Adipose tissue (tissue), 3 donors: ENCODE data around the gene SNX8. TPM values are rescaled to one million over a fixed set of nuclear protein-coding genes. Genes with fewer than 3 reads are reported as not detected.

Experiments used
- H3K27ac ChIP-seq: one replicate; pipeline ENCODE4 v1.5.1; 2013; ENCODE audit warnings: low read depth, low read length
- WGBS, 3 donors: extraction: QIAGEN DNeasy Blood & Tissue Kit; methylation state at CpG; one replicate each; pipeline ENCODE4 v1.1.7; 2013; 5-methylcytosine and 5-hydroxymethylcytosine counted together
- polyA plus RNA-seq, 3 donors: library from polyadenylated mRNA; stranded (reverse); fragments of 200-250 nt; gene quantifications; one replicate each; pipeline ENCODE4 v1.2.3, GENCODE V29; 2013
- donor health status: healthy with polysubstance abuse.
- donor health status: Bipolar disorder and iron deficiency.
- donor health status: healthy.

SNX8 gene
- polyA plus RNA-seq, 3 donors: 11.8 to 44.0 (median 26.2) TPM

DNA sequence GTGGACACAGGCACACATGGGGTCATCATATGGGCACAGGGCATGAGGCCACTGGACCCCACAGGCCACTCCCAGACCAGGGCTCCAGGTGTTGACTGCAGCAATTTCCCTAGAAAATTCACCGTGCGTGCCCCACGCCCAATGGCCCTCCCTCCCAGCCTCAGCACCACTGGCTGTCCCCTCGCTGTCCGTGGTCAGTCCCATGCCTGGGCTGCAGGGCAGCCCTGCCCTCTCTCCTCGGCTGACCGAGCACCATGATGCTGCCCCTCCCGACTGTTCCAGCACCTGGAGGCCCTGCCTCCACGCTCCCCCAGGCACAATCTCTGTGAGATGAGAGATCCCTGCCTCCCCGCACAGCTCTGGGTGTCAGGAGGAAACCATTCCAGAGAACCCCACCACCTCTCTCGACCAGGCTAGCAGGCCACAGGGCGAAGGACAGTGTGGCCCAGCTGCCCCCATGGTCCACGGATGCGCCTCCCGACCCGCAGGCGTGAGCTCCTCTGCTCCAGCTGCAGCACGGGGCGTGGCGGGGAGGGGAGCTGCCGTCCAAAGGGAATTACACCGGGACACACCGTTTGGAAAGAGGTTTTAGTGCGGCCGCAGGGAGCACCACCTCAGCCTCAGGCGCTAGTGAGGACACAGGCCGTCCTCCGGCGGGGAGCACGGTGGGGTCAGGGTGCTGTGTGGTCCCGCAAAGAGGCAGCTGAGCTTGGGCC lies 59.7 kb downstream of the SNX8 start:
- H3K27ac ChIP-seq: no peak overlapping the region
- 93% methylated on average over 28 to 31 of the region's 31 CpGs for WGBS, 3 donors

GRCh38 chr7:2253525-2254244 lies 60.6 kb downstream of the SNX8 start:
- WGBS, 3 donors: 93 to 94% (median 93%) methylated on average over 32 of the region's 32 CpGs
- H3K27ac ChIP-seq: no peak overlapping the region

DNA sequence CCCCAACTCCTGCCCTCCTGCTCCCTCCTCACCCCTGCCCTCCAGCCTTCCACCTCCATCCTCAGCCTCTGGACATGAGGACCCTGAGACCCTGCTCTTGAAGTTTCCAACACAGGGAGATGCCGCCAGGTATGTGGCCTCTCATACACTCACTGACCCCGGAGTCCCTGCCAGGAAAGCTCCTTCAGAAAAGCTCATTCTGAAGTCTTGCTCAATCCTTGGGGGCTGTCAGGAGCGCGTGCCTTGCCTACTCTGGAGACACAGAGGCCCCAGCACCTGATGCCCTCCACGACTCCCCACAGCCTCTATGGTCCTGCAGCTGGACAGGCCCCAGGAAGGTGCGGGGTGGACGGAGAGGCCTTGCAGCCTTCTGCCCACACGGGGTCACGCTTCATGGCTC lies 61.2 kb downstream of the SNX8 start:
- no peak overlapping the region for H3K27ac ChIP-seq
- WGBS, 3 donors: 75 to 90% (median 79%) methylated on average over 9 of the region's 9 CpGs

DNA sequence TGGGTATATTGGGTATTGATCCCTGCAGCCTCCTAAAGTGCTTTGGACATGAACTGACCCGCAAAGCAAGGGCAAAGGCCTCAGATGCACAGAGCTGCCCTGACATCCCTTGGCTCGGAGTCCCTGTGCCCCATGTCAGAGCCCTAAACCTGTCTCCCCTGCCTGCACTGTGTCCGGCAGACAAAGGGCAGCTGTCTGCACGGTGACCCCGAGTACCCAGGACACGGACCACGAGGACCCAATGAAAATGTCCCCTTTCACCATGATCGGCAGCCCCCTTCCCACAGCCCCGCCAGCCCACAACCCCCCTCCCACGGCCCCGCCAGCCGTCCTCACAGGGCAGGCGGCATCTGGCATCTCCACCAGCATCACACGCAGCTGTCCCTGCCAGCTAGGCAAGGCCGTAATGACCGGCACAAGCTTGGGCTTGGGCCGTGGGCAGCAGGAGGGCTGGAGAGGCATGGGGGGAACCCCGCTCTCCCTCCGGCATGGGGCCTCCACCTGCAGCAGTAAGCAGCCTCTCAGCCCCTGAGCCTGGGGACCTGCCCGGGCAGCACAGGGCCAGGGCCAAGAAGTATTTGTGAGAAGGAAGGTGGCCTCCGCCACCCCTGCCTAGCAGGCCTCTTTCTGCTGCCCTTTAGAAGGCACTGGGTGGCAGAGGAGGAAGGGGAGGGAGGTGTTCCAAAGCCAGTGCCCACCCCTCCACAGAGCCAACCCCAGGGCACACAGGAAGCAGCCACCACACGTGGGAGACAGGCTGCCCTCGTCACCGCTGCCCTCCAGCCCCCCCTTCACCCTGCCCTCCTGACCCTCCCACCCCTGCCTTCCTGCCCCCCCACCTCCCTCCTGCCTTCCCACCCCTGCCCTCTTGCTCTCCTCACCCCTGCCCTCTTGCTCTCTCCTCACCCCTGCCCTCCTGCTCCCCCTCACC lies 62.1 kb downstream of the SNX8 start:
- H3K27ac ChIP-seq: no peak overlapping the region
- 77 to 83% (median 78%) methylated on average over 21 to 24 of the region's 24 CpGs for WGBS, 3 donors

GRCh38 chr7:2251381-2251780 lies 62.9 kb downstream of the SNX8 start:
- no peak overlapping the region for H3K27ac ChIP-seq
- WGBS, 3 donors: 71 to 80% (median 78%) methylated on average over 10 of the region's 10 CpGs

- H3K27ac ChIP-seq: no peak overlapping the region
- 81 to 86% (median 83%) methylated on average over 25 to 27 of the region's 27 CpGs for WGBS, 3 donors
These were observed 64.4 kb downstream of the SNX8 start for GRCh38 chr7:2249744-2250323.

DNA sequence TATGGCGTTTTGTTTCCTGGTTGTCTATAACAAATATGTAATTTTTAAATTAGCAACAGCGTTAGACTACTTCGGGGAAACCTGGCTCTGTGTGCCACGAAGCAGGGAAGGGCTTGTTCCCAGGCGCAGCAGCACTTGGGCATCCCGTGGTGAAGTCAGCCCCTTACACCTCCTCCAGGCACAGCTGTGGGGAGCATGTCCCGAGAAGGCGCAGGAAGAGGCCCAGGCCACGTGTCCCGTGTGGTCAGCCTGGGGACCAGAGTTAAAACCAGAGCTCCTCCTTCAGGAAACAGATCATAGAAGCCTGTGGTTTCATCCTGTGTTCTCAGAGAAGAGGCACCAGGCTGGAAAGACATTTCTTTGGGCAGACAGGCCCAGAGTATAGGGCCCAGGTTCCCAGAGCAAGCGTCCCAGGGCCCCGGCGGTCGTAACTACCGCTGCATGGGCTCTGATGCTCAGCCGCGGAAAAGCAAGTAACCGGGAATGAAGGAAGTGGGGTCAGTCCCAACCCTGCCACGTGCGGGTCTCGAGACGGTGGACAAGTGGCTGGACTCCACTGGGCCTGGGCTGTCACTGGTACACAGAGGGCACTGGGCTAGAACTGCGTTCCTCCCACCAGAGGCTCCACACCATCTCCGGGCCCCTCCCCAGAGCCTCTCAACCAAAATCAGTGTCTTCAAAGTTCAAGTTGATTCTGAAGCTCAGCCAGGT lies 65.1 kb downstream of the SNX8 start:
- 15 to 64% (median 17%) methylated on average over 24 of the region's 24 CpGs for WGBS, 3 donors
- no peak overlapping the region for H3K27ac ChIP-seq

- 64 to 70% (median 68%) methylated on average over 32 to 36 of the region's 36 CpGs for WGBS, 3 donors
These were observed 66.9 kb downstream of the SNX8 start for GRCh38 chr7:2247141-2247995.

GRCh38 chr7:2245883-2246675 lies 68.2 kb downstream of the SNX8 start:
- H3K27ac ChIP-seq: no peak overlapping the region
- WGBS, 3 donors: 45 to 78% (median 48%) methylated on average over 21 to 22 of the region's 22 CpGs

More at GRCh38 chr7:2247141-2247995, 66.9 kb downstream of the SNX8 start:
- no peak overlapping the region for H3K27ac ChIP-seq

DNA sequence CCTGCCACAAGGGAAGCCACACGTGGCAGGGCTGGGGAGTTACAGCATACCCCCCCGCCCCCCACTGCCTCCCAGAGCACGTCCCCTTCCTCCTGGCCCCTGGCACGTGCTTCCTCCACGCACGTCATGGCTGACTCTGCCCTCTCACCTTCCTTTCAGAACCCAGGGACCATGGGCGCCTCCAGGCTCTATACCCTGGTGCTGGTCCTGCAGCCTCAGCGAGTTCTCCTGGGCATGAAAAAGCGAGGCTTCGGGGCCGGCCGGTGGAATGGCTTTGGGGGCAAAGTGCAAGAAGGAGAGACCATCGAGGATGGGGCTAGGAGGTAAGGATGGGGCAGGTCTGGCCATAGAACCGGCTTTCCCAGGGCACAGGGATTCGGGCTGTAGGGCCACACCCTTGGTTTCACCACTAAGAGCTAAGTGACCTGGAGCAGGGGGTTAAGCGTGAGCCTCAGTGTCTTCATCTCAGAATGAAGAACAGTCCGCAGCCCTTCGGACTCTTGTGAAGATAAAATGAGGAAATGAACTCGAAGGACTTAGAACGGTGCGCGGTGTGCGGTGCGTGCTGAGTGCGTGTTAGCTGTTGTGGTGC lies 69.7 kb downstream of the SNX8 start:
- WGBS, 3 donors: 78 to 83% (median 82%) methylated on average over 25 of the region's 25 CpGs
- no peak overlapping the region for H3K27ac ChIP-seq

- 82 to 86% (median 85%) methylated on average over 12 of the region's 12 CpGs for WGBS, 3 donors
- H3K27ac ChIP-seq: no peak overlapping the region
These were observed 70.8 kb downstream of the SNX8 start for GRCh38 chr7:2243458-2243857.

DNA sequence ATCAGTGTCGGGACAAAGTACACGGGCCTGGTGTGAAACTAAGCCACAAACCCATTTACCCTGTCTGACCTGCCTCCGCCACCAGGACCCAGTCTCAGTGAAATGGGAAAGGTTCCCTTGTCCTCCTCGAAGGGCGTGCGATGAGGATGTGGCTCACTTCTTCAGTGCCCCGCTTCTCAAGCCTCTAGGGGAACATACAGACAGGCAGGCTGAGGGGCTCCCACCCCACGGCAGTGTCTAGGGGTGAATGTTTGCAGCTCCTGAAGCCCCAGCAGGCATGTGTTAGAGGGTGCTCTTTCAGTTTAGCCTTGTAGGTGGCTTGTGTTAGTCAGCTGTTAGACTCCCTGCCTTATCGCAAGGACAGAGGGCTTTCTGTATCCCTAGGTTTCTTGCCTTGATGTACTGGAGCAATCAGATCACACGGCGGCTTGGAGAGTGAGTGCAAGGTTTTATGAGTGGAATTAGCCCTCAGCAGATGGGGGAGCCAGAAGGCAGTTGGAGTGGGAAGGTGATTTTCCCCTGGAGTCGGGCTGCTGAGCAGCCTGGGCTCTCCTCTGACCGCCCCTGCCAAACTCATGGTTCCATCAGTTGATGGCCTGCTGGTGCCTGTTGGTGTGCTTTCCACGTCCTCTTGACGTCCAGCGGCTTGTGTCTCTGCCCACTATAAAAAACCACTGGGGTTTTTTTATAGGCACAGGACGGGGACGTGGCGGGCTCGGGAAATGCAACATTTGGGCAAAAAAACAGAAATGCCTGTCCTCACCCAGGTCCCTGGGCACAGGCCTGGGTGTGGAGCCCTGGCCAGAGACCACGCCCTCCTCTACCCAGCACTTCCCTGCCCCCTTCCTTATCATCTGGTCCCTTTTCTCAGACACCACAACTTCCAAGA lies 71.5 kb downstream of the SNX8 start:
- 10 to 33% (median 19%) methylated on average over 21 of the region's 21 CpGs for WGBS, 3 donors
- no peak overlapping the region for H3K27ac ChIP-seq

DNA sequence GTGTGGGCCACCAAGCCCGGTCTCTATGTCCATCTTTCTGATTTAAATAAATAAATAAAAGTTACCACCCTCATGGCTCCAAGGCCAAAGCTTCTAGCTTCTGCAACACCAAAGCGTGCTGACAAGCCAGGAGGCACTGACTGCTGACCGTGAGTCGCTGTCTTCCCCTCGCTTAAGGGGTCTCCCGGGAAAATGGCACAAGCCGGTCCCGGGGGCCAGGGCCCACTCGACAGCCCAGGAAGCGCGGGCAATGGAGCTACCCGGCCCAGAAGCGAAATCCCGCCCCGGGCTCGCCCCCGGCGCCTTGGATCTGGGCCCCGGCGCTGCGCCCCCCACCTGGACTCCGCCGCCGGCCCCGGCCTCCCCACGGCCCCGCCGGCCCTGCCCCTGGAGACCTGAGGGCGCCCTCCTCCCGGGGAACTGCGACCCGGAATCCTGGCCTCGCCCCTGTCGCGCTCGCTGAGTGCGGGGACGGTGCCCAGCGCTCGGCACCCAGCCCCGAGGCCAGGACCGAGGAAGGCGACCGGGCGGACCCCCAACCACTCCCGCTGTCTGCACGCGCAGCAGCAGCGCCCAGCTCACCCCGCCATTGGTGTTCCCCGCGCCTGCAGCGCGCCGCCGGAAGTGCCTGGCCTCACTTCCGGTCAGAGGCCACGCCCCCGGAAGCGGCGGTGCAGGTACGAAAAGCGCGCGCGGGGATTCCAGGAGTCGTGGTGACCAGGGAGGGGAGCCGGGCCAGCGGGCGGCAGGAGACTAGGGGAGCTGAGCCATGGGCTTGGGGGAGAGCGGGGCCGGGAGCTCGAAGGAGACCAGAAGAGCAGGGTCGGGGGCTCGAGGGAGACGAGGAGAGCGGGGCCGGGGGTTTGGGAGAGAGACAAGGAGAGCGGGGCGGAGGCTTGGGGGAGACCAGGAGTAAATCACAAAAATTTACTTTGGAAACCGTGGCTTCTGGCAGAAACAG lies 72.4 kb downstream of the SNX8 start, which contains the start of the genes MRM2 and NUDT1:
Gene MRM2 (minus strand): TSS at position 626 of the 961 bp plus-strand sequence. CDS start 36 bp downstream, at position 590.
Gene NUDT1 (plus strand): TSS at position 647 of the 961 bp plus-strand sequence. CDS start 2,349 bp downstream, outside the sequence.
- H3K27ac ChIP-seq: no peak within 1 kb of the TSS
- 0 to 1% (median 1%) methylated on average over 78 to 81 of the region's 81 CpGs for WGBS, 3 donors

DNA sequence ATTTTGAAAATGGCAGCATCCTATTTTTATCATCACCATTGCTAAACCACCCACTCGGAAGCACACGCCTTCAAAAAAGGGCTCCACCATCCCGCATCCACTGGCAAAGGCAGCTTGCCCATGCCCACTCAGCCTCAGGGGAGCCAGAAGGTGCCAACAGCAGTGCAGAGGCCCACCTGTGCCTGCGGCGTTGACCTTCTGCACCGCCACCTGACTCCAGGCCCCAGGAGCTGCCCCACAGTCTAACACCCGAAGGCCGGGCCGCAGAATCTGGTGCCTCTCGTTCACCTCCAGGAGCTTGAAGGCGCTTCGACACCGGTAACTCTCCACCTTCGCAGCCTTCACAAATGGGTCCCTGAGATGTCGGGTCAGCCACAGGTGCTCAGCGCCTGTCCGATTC lies 75.0 kb downstream of the SNX8 start:
- H3K27ac ChIP-seq: no peak overlapping the region
- 97 to 99% (median 97%) methylated on average over 16 to 17 of the region's 17 CpGs for WGBS, 3 donors
